Psoas muscle (tissue), 8 donors: ENCODE data around the gene PTPRM. TPM values are rescaled to one million over a fixed set of nuclear protein-coding genes. Genes with fewer than 3 reads are reported as not detected.

ENCODE experiments used
- ATAC-seq, 4 donors: fragments of 200-7000 bp; cut with Tn5 transposase; one replicate each; pipeline ENCODE4 v1.9.1; 2020; ENCODE audit warnings: moderate library complexity in 3 of 4, mild to moderate bottlenecking in 2 of 4
- DNase-seq, 2 donors: peaks; one replicate each; pipeline ENCODE4 v3.0.0-alpha.2; 2020
- H3K27ac ChIP-seq: fragments of 200-600 bp; one replicate; pipeline ENCODE4 v1.8.0; 2022
- H3K27me3 ChIP-seq, 3 donors: fragments of 200-600 bp in 1 of 3; one replicate each; pipeline versions ENCODE4 v1.6.1 to v1.8.0; 2013 to 2022; ENCODE audit warnings: low read length in 2 of 3, mild to moderate bottlenecking in 2 of 3, moderate library complexity in 1 of 3; ENCODE audit not compliant: insufficient read depth in 3 of 3
- H3K36me3 ChIP-seq, 2 donors: fragments of 200-600 bp in 1 of 2; one replicate each; pipeline versions ENCODE4 v1.6.1 to v1.8.0; 2013 to 2022; ENCODE audit warnings: low read depth in 1 of 2, mild to moderate bottlenecking in 1 of 2, moderate library complexity in 1 of 2; ENCODE audit not compliant: insufficient read depth in 1 of 2
- H3K4me1 ChIP-seq: fragments of 200-600 bp; one replicate; pipeline ENCODE4 v1.8.0; 2022
- H3K4me3 ChIP-seq: fragments of 200-600 bp; one replicate; pipeline ENCODE4 v1.8.0; 2022; ENCODE audit warnings: mild to moderate bottlenecking
- H3K9me3 ChIP-seq: fragments of 200-600 bp; one replicate; pipeline ENCODE4 v1.8.0; 2022
- WGBS, 3 donors: extraction: QIAGEN DNeasy Blood & Tissue Kit; methylation state at CpG; one replicate each; pipeline versions ENCODE4 v1.1.6 to v1.1.7; 2013; 5-methylcytosine and 5-hydroxymethylcytosine counted together
- intact Hi-C, 2 donors: fragments of 100-400 bp; cut with DNase I; formaldehyde crosslinking; loops; one replicate each; pipeline versions ENCODE4 v1.11.0 to v1.14.2; 2022
- polyA plus RNA-seq, 3 donors: library from polyadenylated mRNA; stranded (reverse); fragments of 200-250 nt; gene quantifications; one replicate each; pipeline ENCODE4 v1.2.3, GENCODE V29; 2013
- total RNA-seq, 4 donors: library from RNA; stranded (reverse); fragmentation: NEBNext Ultra II Directional in 2 of 4; extraction: Animal tissue kit (Norgen Biotek cat#: 25700) in 2 of 4; gene quantifications; one replicate each; pipeline versions ENCODE4 v1.2.1 to v1.2.4, GENCODE V29; 2021 to 2023
- TF ChIP-seq, protein P1 (sequence below): fragments of 200-600 bp; IDR thresholded peaks from one replicate; pipeline ENCODE4 v1.8.0; 2022; ENCODE audit warnings: antibody characterized with exemption
- donor health status: healthy with polysubstance abuse.
- donor health status: DM: no; HTN: no; CAD: no; lungs with moderate emphysema.
- donor health status: Bipolar disorder and iron deficiency.
- donor health status: healthy.
- donor health status: DM: yes; HTN: yes; CAD: no.
- donor health status: DM: no; HTN: no; CAD: no.
- donor health status: DM: no; HTN: no; CAD: no.
- donor health status: DM: yes; HTN: yes; CAD: no.

Gene PTPRM
- total and polyA plus RNA-seq, 7 donors: 27.4 to 78.9 (median 39.0) TPM

DNA sequence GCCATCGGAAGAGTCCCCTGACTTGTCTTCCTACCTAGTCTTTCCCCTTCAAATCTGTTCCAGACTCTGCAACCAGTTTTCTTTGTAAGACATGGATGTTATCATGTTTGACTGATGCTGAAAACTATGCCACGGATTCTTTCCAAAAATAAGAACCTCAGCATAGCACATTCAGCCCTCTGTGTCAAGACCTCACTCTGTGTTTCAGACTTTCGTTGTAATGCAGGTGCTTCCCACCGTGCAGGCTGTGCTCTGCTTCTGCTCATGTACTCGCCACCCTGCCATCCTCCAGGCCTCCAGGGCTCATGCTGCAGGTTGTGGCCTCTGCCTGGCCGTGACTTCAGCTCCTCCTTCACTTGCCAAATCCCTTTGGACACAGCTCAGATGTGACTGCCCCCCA, 695.1 kb downstream of the PTPRM start:
- DNase-seq (no peak), ATAC-seq (no peak)
- Histone ChIP-seq H3K27me3 (no peaks in the 10 kb centered on the region), H3K4me1 (no peaks in the 10 kb centered on the region), H3K9me3 (no peaks in the 10 kb centered on the region), H3K36me3 (peaks cover 0 to 13% of the 10 kb centered on the region in 2 donors), H3K4me3 (no peak overlapping the region), H3K27ac (no peak overlapping the region)
- WGBS, 3 donors: 53 to 66% (median 59%) methylated on average over 6 of the region's 6 CpGs
- TF ChIP-seq, protein P1, sequence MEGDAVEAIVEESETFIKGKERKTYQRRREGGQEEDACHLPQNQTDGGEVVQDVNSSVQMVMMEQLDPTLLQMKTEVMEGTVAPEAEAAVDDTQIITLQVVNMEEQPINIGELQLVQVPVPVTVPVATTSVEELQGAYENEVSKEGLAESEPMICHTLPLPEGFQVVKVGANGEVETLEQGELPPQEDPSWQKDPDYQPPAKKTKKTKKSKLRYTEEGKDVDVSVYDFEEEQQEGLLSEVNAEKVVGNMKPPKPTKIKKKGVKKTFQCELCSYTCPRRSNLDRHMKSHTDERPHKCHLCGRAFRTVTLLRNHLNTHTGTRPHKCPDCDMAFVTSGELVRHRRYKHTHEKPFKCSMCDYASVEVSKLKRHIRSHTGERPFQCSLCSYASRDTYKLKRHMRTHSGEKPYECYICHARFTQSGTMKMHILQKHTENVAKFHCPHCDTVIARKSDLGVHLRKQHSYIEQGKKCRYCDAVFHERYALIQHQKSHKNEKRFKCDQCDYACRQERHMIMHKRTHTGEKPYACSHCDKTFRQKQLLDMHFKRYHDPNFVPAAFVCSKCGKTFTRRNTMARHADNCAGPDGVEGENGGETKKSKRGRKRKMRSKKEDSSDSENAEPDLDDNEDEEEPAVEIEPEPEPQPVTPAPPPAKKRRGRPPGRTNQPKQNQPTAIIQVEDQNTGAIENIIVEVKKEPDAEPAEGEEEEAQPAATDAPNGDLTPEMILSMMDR: no peak
- intact Hi-C loops: no loop called here

DNA sequence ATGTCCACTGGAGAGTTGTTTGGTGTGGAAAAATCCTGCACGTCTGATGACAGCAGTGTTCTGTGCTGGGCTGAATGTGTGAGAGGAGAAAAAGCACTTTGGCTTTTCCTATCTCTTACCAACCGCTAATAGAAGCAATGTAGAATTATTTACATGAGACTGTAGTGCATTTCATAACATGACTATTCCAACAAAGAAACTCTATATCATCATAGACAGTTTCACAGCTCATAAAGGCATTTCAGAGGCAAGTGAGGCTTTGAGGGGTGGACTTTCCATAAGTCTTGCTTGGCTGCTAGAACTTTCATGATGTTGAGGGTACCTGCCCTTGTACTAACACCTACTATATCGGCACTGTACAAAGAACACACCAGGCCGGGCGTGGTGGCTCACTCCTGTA, 697.0 kb downstream of the PTPRM start:
- TF ChIP-seq, protein P1: no peak
- ATAC-seq: no peak
- 92 to 97% (median 94%) methylated on average over 5 of the region's 5 CpGs for WGBS, 3 donors
- Histone ChIP-seq H3K27ac (no peak overlapping the region), H3K4me1 (no peaks in the 10 kb centered on the region), H3K27me3 (no peaks in the 10 kb centered on the region), H3K9me3 (no peaks in the 10 kb centered on the region), H3K36me3 (peaks cover 0 to 6% of the 10 kb centered on the region in 2 donors), H3K4me3 (no peak overlapping the region)
- intact Hi-C loops: no loop called here
- no peak for DNase-seq

DNA sequence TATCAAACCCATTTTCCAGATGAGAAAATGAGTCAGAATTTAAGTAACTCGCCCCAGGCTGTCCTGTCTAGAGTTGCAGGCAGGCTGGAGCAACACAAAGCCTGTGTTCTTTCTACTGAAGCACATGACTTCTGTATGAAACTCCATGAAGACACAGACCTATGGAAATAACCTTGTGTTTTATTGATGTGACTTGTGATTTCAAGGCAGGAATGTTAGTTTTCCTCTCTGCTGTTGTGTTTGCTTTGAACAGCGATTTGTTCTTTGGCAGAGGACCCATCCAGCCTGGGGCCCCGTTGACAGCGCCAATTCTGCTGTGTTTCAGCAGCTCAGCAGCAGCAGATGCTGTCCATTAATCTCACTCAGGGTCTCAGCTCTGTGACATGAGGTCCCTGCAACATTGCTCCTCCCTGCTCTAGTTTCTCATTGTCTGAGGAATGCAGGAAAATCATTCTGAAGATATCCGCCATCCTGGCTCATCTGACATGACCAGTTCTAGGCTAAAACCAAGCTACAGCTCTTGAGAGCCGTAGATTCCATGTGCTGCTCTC, 697.8 kb downstream of the PTPRM start:
- H3K27me3 ChIP-seq: no peaks in the 10 kb centered on the region
- DNase-seq: no peak
- H3K4me1 ChIP-seq: no peaks in the 10 kb centered on the region
- H3K9me3 ChIP-seq: no peaks in the 10 kb centered on the region
- WGBS, 3 donors: 62 to 67% (median 64%) methylated on average over 6 of the region's 6 CpGs
- intact Hi-C loops: no loop called here
- H3K4me3 ChIP-seq: no peak overlapping the region
- TF ChIP-seq, protein P1: no peak
- no peak for ATAC-seq
- no peak overlapping the region for H3K27ac ChIP-seq
- peaks cover 0 to 4% of the 10 kb centered on the region in 2 donors for H3K36me3 ChIP-seq

DNA sequence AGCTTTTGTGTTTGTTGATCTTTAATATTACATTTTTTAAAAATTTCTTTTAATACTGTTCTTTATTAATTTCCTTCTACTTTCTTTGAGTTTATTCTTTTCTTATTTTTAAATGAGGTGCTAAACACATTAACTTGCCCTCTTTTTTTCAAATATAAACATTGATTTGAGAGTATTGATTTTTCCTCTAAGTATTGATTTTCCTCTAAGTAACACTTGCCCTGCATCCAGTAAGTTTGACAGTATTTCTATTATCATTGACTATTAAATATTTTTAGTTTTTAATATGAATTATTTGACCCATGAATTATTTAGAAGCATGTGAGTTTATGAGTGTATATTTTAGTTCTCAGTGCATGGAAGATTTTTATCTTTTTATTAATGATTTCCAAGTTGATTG, 705.1 kb downstream of the PTPRM start:
- DNase-seq (no peak), ATAC-seq (no peak)
- Histone ChIP-seq H3K4me1 (no peaks in the 10 kb centered on the region), H3K27me3 (no peaks in the 10 kb centered on the region), H3K27ac (no peak overlapping the region), H3K9me3 (no peaks in the 10 kb centered on the region), H3K4me3 (no peak overlapping the region), H3K36me3 (no peaks in the 10 kb centered on the region)
- TF ChIP-seq, protein P1: no peak
- intact Hi-C loops: no loop called here

DNA sequence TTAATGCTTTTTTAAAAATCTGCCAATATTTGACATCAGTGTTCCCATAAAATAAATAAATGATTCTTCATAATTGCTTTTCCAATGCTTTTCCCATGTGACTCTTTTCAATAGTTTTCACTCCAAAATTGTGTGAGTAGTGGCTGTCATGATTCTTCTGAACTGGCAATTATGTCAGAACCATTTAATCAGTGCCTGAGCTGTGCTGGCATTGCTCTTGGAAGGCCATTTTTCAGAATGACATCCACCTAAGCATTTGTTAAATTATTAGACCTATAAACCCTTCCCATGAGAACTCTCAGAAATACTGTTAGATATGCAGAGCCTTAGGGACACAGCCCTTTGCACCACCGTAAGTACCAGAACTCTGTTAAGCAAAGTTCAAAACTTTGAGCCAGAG, 707.3 kb downstream of the PTPRM start:
- no peak overlapping the region for H3K27ac ChIP-seq
- intact Hi-C loops: no loop called here
- no peak overlapping the region for H3K4me3 ChIP-seq
- no peaks in the 10 kb centered on the region for H3K9me3 ChIP-seq
- TF ChIP-seq, protein P1: no peak
- 90 to 98% (median 91%) methylated on average over 1 of the region's 1 CpG for WGBS, 3 donors
- no peaks in the 10 kb centered on the region for H3K4me1 ChIP-seq
- no peaks in the 10 kb centered on the region for H3K27me3 ChIP-seq
- DNase-seq (no peak), ATAC-seq (no peak)
- H3K36me3 ChIP-seq: no peaks in the 10 kb centered on the region
